Measurements from ENCODE around the gene DFFA.
"Not testable (repeated sequence)": the region's sequence is repeated elsewhere in the genome, so short reads cannot be mapped to it uniquely, and the experiment has no call there.

DFFA gene

GRCh38 chr1:10475510-10475909 is 3.2 kb upstream of the DFFA start:
- in situ Hi-C loops (cut with HindIII; ENCODE audit: low pct_ligation_motif_present, low sequenced_read_pairs) = no loop called here
- TF ChIP-seq CTCF (IDR thresholded peaks at IDR 0.05; ENCODE audit: low read depth, low read length, missing control alignments) = no peak
- Histone ChIP-seq H3K4me3 (ENCODE audit: low read depth, low read length) (peak overlapping the region; percentile 90), H3K27me3 (replicated peaks) (no peaks in the 10 kb centered on the region), H3K36me3 (replicated peaks) (no peaks in the 10 kb centered on the region), H3K27ac (no peak overlapping the region)
- DNase-seq = no peak

GRCh38 chr1:10474613-10475507 is 2.5 kb upstream of the DFFA start, which contains the start of gene PEX14:
Gene PEX14, plus strand, starts transcription at chr1:10474950. Its CDS starts 17 bp downstream, at chr1:10474967.
- DNase-seq = peak; percentile 87
- Histone ChIP-seq H3K4me3 (ENCODE audit: low read depth, low read length) (peak within 1 kb of the TSS; percentile 90), H3K27ac (peak within 1 kb of the TSS; percentile 50), H3K36me3 (replicated peaks) (no peaks in the 10 kb centered on the region), H3K27me3 (replicated peaks) (no peaks in the 10 kb centered on the region)
- no peak for TF ChIP-seq CTCF (IDR thresholded peaks at IDR 0.05; ENCODE audit: low read depth, low read length, missing control alignments)
- in situ Hi-C loops (cut with HindIII; ENCODE audit: low pct_ligation_motif_present, low sequenced_read_pairs) = no loop called here

- H3K27me3 ChIP-seq (replicated peaks); H3K36me3 ChIP-seq (replicated peaks); DNase-seq; H3K27ac ChIP-seq; in situ Hi-C loops (cut with HindIII; ENCODE audit: low pct_ligation_motif_present, low sequenced_read_pairs): not testable (repeated sequence)
- H3K4me3 ChIP-seq (ENCODE audit: low read depth, low read length) = peak overlapping the region; percentile 90
Observed at GRCh38 chr1:10474309-10474612, 1.9 kb upstream of the DFFA start.

- DNase-seq = no peak
- TF ChIP-seq CTCF (IDR thresholded peaks at IDR 0.05; ENCODE audit: low read depth, low read length, missing control alignments) = no peak
- no peaks in the 10 kb centered on the region for H3K27me3 ChIP-seq (replicated peaks)
- H3K4me3 ChIP-seq (ENCODE audit: low read depth, low read length) = no peak overlapping the region
- in situ Hi-C loops (cut with HindIII; ENCODE audit: low pct_ligation_motif_present, low sequenced_read_pairs) = no loop called here
- H3K36me3 ChIP-seq (replicated peaks) = peaks cover 2% of the 10 kb centered on the region
- H3K27ac ChIP-seq = no peak overlapping the region
Observed at GRCh38 chr1:10473145-10473765, 926 bp upstream of the DFFA start.

- Histone ChIP-seq H3K27ac (peak overlapping the region; percentile 21), H3K36me3 (replicated peaks) (peaks cover 12% of the 10 kb centered on the region), H3K27me3 (replicated peaks) (no peaks in the 10 kb centered on the region), H3K4me3 (ENCODE audit: low read depth, low read length) (peak overlapping the region; percentile 82)
- in situ Hi-C loops (cut with HindIII; ENCODE audit: low pct_ligation_motif_present, low sequenced_read_pairs) = no loop called here
- peak; percentile 17 for DNase-seq
- TF ChIP-seq CTCF (IDR thresholded peaks at IDR 0.05; ENCODE audit: low read depth, low read length, missing control alignments) = no peak
Observed at GRCh38 chr1:10471411-10472219, 714 bp downstream of the DFFA start.

GRCh38 chr1:10470043-10470442 is 2.3 kb downstream of the DFFA start:
- H3K27ac ChIP-seq = no peak overlapping the region
- H3K36me3 ChIP-seq (replicated peaks) = peaks cover 23% of the 10 kb centered on the region
- in situ Hi-C loops (cut with HindIII; ENCODE audit: low pct_ligation_motif_present, low sequenced_read_pairs) = no loop called here

More at GRCh38 chr1:10470043-10470442, 2.3 kb downstream of the DFFA start:
- TF ChIP-seq CTCF (IDR thresholded peaks at IDR 0.05; ENCODE audit: low read depth, low read length, missing control alignments) = no peak
- DNase-seq = no peak
- Histone ChIP-seq H3K27me3 (replicated peaks) (no peaks in the 10 kb centered on the region), H3K4me3 (ENCODE audit: low read depth, low read length) (no peak overlapping the region)

Data from brain microvascular endothelial cell (primary cell).